HepG2 (cell line): Measurements from ENCODE around the gene ADGRG1. TPM values are rescaled to one million over a fixed set of nuclear protein-coding genes. Genes with fewer than 3 reads are reported as not detected.

ENCODE experiments used
- BRD4 ChIP-seq: sonication (generic); formaldehyde crosslinking; IDR thresholded peaks from 2 replicates; pipeline ENCODE4 v1.4.0; 2020; ENCODE audit warnings: missing genetic modification reagents
- KDM4B ChIP-seq: sonication (generic); formaldehyde crosslinking; IDR thresholded peaks from 2 replicates; pipeline ENCODE4 v1.4.0; 2020; ENCODE audit warnings: missing genetic modification reagents
- MIER3 ChIP-seq: IDR thresholded peaks from 2 replicates; pipeline ENCODE4 v1.6.1; 2016; ENCODE audit warnings: missing compliant biosample characterization, borderline replicate concordance
- MLX ChIP-seq: IDR thresholded peaks from 2 replicates; pipeline ENCODE4 v1.6.1; 2016
- NONO ChIP-seq, 2 experiments: fragments of 450-650 bp in 1 of 2; sonication (generic) in 1 of 2; formaldehyde crosslinking in 1 of 2; IDR thresholded peaks in 1 of 2; conservative IDR thresholded peaks in 1 of 2; 2 replicates each; pipeline versions ENCODE4 v1.6.1 to v1.8.0; 2017 to 2022; ENCODE audit warnings: mild to moderate bottlenecking in 1 of 2, missing genetic modification reagents in 1 of 2, moderate library complexity in 1 of 2
- NR1H2 ChIP-seq: sonication (generic); formaldehyde crosslinking; IDR thresholded peaks from 2 replicates; pipeline ENCODE4 v1.8.1; 2022; ENCODE audit warnings: low read depth, missing genetic modification reagents, borderline replicate concordance
- NR3C1 ChIP-seq: sonication (generic); formaldehyde crosslinking; IDR thresholded peaks from 2 replicates; pipeline ENCODE4 v1.4.0; 2020; ENCODE audit warnings: missing genetic modification reagents
- PAF1 ChIP-seq: IDR thresholded peaks from 2 replicates; pipeline ENCODE4 v1.6.1; 2016; ENCODE audit warnings: missing genetic modification reagents, missing compliant biosample characterization
- POLR2G ChIP-seq: fragments of 200-400 bp; formaldehyde crosslinking; IDR thresholded peaks from 2 replicates; pipeline ENCODE4 v1.6.1; 2018; ENCODE audit warnings: mild to moderate bottlenecking, low read depth, low read length, moderate library complexity
- SATB2 ChIP-seq: sonication (generic); formaldehyde crosslinking; IDR thresholded peaks from 2 replicates; pipeline ENCODE4 v1.5.0; 2020; ENCODE audit warnings: missing genetic modification reagents
- TBL1XR1 ChIP-seq: fragments of 150-350 bp; IDR thresholded peaks from 2 replicates; pipeline ENCODE4 v1.6.1; 2014; ENCODE audit warnings: borderline replicate concordance, low read length; ENCODE audit not compliant: partially characterized antibody
- ZBTB44 ChIP-seq: sonication (generic); formaldehyde crosslinking; IDR thresholded peaks from 2 replicates; pipeline ENCODE4 v1.4.0; 2020; ENCODE audit warnings: missing genetic modification reagents
- ZNF761 ChIP-seq: sonication (generic); formaldehyde crosslinking; conservative IDR thresholded peaks from 2 replicates; pipeline ENCODE4 v1.4.0; 2020; ENCODE audit warnings: mild to moderate bottlenecking, missing genetic modification reagents
- ZNF790 ChIP-seq: sonication (generic); formaldehyde crosslinking; IDR thresholded peaks from 2 replicates; pipeline ENCODE4 v1.8.0; 2022; ENCODE audit warnings: missing genetic modification reagents, mild to moderate bottlenecking, borderline replicate concordance
- ZSCAN22 ChIP-seq: sonication (generic); formaldehyde crosslinking; IDR thresholded peaks from 2 replicates; pipeline ENCODE4 v1.4.0; 2020; ENCODE audit warnings: mild to moderate bottlenecking, missing genetic modification reagents
- polyA plus RNA-seq, 8 experiments: library from polyadenylated mRNA; depleted of rRNA in 3 of 8; stranded (reverse) in 7 of 8; unstranded in 1 of 8; fragments of >200 nt; fragmentation: Illumina TruSeq in 4 of 8; extraction: Trizol in 4 of 8; gene quantifications; 2 replicates each; pipeline versions ENCODE4 v1.2.1 to v1.2.3, GENCODE V29; 2011 to 2016; ENCODE audit warnings: low read depth in 4 of 8, missing spikeins in 1 of 8, mixed read lengths in 1 of 8; ENCODE audit not compliant: insufficient read depth in 1 of 8
- total RNA-seq, 5 experiments: library from RNA; depleted of rRNA; stranded (reverse); fragments of >200 nt; fragmentation: Illumina TruSeq; extraction: Trizol; gene quantifications; 2 replicates each; pipeline ENCODE4 v1.2.3, GENCODE V29; 2016; ENCODE audit warnings: low read depth in 1 of 5
- TF ChIP-seq, protein P1 (sequence below), 2 experiments: fragments of 450-650 bp in 1 of 2; sonication (generic) in 1 of 2; formaldehyde crosslinking in 1 of 2; IDR thresholded peaks; 2 replicates each; pipeline versions ENCODE4 v1.6.1 to v1.8.0; 2016 to 2022; ENCODE audit warnings: antibody characterized with exemption in 1 of 2, mild to moderate bottlenecking in 1 of 2, missing genetic modification reagents in 1 of 2
- TF ChIP-seq, protein P2 (sequence below): sonication (generic); formaldehyde crosslinking; IDR thresholded peaks from 2 replicates; pipeline ENCODE4 v1.8.0; 2022; ENCODE audit warnings: mild to moderate bottlenecking, missing genetic modification reagents

ADGRG1 gene
- total and polyA plus RNA-seq, 2 of the 13 experiments (the other 11 are each of a cell fraction or from before 2014, with no cell fraction given), result 2.7 to 5.9 TPM

DNA sequence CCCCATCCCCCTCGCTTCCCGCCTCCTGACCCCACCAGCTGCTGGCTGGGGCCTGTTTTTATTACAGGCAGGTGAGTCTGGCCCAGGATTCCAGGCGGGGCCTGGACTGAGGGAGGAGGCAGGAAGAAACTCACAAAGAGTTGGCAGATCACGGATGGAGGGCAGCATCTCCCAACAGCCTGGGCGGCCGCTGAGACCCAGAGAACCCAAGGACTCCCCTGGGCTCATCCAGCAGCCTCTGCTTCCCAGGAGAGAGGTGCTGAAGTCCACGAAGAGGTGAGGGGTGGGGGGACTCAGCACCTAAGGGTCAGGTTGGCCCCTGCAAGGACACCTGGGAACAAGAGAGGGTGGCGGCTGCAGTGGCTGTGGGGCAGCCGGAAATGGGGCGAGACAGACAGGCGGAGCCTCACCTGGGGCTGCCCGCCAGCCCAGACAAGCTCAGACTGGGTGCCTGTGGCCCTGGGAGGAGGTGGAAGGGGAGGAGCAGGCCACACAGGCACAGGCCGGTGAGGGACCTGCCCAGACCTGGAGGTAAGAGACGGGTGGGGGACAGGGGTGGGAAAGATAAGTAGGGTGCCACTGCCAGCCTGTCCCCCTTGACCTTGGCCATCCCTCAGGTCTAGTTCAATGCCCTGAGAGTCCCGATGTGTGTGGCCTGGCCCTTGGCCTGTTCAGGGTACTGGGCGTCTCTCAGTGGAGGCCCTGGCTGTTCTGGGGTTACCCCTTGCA is 8.7 kb upstream of the ADGRG1 start (continued):
- TF ChIP-seq, protein P1, sequence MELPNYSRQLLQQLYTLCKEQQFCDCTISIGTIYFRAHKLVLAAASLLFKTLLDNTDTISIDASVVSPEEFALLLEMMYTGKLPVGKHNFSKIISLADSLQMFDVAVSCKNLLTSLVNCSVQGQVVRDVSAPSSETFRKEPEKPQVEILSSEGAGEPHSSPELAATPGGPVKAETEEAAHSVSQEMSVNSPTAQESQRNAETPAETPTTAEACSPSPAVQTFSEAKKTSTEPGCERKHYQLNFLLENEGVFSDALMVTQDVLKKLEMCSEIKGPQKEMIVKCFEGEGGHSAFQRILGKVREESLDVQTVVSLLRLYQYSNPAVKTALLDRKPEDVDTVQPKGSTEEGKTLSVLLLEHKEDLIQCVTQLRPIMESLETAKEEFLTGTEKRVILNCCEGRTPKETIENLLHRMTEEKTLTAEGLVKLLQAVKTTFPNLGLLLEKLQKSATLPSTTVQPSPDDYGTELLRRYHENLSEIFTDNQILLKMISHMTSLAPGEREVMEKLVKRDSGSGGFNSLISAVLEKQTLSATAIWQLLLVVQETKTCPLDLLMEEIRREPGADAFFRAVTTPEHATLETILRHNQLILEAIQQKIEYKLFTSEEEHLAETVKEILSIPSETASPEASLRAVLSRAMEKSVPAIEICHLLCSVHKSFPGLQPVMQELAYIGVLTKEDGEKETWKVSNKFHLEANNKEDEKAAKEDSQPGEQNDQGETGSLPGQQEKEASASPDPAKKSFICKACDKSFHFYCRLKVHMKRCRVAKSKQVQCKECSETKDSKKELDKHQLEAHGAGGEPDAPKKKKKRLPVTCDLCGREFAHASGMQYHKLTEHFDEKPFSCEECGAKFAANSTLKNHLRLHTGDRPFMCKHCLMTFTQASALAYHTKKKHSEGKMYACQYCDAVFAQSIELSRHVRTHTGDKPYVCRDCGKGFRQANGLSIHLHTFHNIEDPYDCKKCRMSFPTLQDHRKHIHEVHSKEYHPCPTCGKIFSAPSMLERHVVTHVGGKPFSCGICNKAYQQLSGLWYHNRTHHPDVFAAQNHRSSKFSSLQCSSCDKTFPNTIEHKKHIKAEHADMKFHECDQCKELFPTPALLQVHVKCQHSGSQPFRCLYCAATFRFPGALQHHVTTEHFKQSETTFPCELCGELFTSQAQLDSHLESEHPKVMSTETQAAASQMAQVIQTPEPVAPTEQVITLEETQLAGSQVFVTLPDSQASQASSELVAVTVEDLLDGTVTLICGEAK (IDR thresholded peaks at IDR 0.05), result no peak
- TF ChIP-seq, protein P1 (CRISPR knock-in tag; IDR thresholded peaks at IDR 0.05), result no peak
- TF ChIP-seq MLX (no peak), MIER3 (CRISPR knock-in tag) (no peak), ZBTB44 (CRISPR knock-in tag) (no peak), KDM4B (CRISPR knock-in tag) (no peak), ZNF790 (no peak), BRD4 (CRISPR knock-in tag) (no peak), NONO (IDR thresholded peaks at IDR 0.05) (no peak), NONO (CRISPR knock-in tag; conservative IDR thresholded peaks at IDR 0.05) (no peak), ZNF761 (no peak), NR1H2 (CRISPR knock-in tag) (no peak), POLR2G (peak; percentile 52), ZSCAN22 (peak; percentile 93), SATB2 (CRISPR knock-in tag) (no peak), NR3C1 (CRISPR knock-in tag) (no peak), TBL1XR1 (no peak), PAF1 (no peak)
- TF ChIP-seq, protein P2, sequence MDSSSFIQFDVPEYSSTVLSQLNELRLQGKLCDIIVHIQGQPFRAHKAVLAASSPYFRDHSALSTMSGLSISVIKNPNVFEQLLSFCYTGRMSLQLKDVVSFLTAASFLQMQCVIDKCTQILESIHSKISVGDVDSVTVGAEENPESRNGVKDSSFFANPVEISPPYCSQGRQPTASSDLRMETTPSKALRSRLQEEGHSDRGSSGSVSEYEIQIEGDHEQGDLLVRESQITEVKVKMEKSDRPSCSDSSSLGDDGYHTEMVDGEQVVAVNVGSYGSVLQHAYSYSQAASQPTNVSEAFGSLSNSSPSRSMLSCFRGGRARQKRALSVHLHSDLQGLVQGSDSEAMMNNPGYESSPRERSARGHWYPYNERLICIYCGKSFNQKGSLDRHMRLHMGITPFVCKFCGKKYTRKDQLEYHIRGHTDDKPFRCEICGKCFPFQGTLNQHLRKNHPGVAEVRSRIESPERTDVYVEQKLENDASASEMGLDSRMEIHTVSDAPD (CRISPR knock-in tag), result no peak
